Measurements from ENCODE around the gene ZC2HC1C.

GRCh38 chr14:75079521-75079920 is 10.1 kb downstream of the ZC2HC1C start:
- TF ChIP-seq, protein P1, sequence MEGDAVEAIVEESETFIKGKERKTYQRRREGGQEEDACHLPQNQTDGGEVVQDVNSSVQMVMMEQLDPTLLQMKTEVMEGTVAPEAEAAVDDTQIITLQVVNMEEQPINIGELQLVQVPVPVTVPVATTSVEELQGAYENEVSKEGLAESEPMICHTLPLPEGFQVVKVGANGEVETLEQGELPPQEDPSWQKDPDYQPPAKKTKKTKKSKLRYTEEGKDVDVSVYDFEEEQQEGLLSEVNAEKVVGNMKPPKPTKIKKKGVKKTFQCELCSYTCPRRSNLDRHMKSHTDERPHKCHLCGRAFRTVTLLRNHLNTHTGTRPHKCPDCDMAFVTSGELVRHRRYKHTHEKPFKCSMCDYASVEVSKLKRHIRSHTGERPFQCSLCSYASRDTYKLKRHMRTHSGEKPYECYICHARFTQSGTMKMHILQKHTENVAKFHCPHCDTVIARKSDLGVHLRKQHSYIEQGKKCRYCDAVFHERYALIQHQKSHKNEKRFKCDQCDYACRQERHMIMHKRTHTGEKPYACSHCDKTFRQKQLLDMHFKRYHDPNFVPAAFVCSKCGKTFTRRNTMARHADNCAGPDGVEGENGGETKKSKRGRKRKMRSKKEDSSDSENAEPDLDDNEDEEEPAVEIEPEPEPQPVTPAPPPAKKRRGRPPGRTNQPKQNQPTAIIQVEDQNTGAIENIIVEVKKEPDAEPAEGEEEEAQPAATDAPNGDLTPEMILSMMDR (IDR thresholded peaks at IDR 0.05), result no peak
- TF ChIP-seq POLR2A (IDR thresholded peaks at IDR 0.05), result no peak

Data from testis (tissue), 2 donors.